SU-DHL-6 (cell line): ENCODE measurements around the gene SETBP1.

Experiments
- H2AFZ ChIP-seq: fragments of 200-600 bp; sonication (generic); 2 replicates; pipeline ENCODE4 v1.6.1; 2014; ENCODE audit warnings: low read depth, mild to moderate bottlenecking, moderate library complexity, mixed read lengths, antibody characterized with exemption, low read length; ENCODE audit not compliant: severe bottlenecking
- H3F3A ChIP-seq: fragments of 200-600 bp; shearing (Covaris generic); 2 replicates; pipeline ENCODE4 v1.6.0; 2016; ENCODE audit warnings: antibody characterized with exemption, mild to moderate bottlenecking; ENCODE audit not compliant: insufficient read depth
- H3K27ac ChIP-seq: fragments of 200-600 bp; sonication (generic); 2 replicates; pipeline ENCODE4 v1.5.1; 2016; ENCODE audit warnings: low read depth, mild to moderate bottlenecking, low read length, moderate library complexity, mixed read lengths
- H3K27me3 ChIP-seq: fragments of 200-600 bp; sonication (generic), shearing (Covaris generic); 2 replicates; pipeline ENCODE4 v1.6.0; 2014; ENCODE audit warnings: mild to moderate bottlenecking, low read length
- H3K36me3 ChIP-seq: fragments of 200-600 bp; sonication (generic); 2 replicates; pipeline ENCODE4 v1.6.1; 2014; ENCODE audit warnings: mild to moderate bottlenecking, low read length, mixed read lengths
- H3K4me2 ChIP-seq: fragments of 300-600, 200-600 bp; shearing (Covaris generic), sonication (generic); 2 replicates; pipeline ENCODE4 v1.6.0; 2014; ENCODE audit warnings: low read length, low read depth, mild to moderate bottlenecking; ENCODE audit not compliant: poor library complexity, severe bottlenecking
- H3K4me3 ChIP-seq: fragments of 200-600 bp; sonication (generic); 2 replicates; pipeline ENCODE4 v1.5.1; 2014; ENCODE audit warnings: antibody characterized with exemption, low read length, mild to moderate bottlenecking, mixed read lengths; ENCODE audit not compliant: insufficient read depth, poor library complexity, severe bottlenecking
- H3K79me2 ChIP-seq: fragments of 200-600 bp; sonication (generic); 2 replicates; pipeline ENCODE4 v1.6.1; 2014; ENCODE audit warnings: mild to moderate bottlenecking, low read length, moderate library complexity; ENCODE audit not compliant: insufficient read depth
- H3K9ac ChIP-seq: fragments of 200-600 bp; sonication (generic); 2 replicates; pipeline ENCODE4 v1.7.0; 2014; ENCODE audit warnings: mild to moderate bottlenecking, low read length
- H3K9me2 ChIP-seq: fragments of 200-600 bp; sonication (generic); replicated peaks from 2 replicates; pipeline ENCODE4 v1.6.1; 2014; ENCODE audit warnings: low read length; ENCODE audit not compliant: insufficient read depth
- H3K9me3 ChIP-seq: fragments of 200-600 bp; sonication (generic); 2 replicates; pipeline ENCODE4 v1.6.1; 2014; ENCODE audit warnings: low read length, mixed read lengths; ENCODE audit not compliant: insufficient read depth
- H4K20me1 ChIP-seq: fragments of 200-600 bp; sonication (generic); 2 replicates; pipeline ENCODE4 v1.6.1; 2014; ENCODE audit warnings: low read depth, mild to moderate bottlenecking, antibody characterized with exemption, low read length, moderate library complexity, mixed read lengths
- CTCF ChIP-seq: fragments of 200-600 bp; sonication (generic); IDR thresholded peaks from one replicate; pipeline ENCODE4 v1.5.1; 2017; ENCODE audit warnings: antibody characterized with exemption, mild to moderate bottlenecking, low read length, moderate library complexity; ENCODE audit not compliant: insufficient read depth, poor library complexity, severe bottlenecking
- EZH2phosphoT487 ChIP-seq: fragments of 200-600 bp; sonication (generic), shearing (Covaris generic); conservative IDR thresholded peaks from 2 replicates; pipeline ENCODE4 v1.6.1; 2018; ENCODE audit warnings: mild to moderate bottlenecking, antibody characterized with exemption, low read length, moderate library complexity, mixed read lengths

SETBP1 gene

GRCh38 chr18:45055811-45056210 lies 375.1 kb downstream of the SETBP1 start:
- Histone ChIP-seq H3K27ac (no peak overlapping the region), H3K9ac (no peak overlapping the region), H3K9me2 (no peaks in the 10 kb centered on the region), H3F3A (no peaks in the 10 kb centered on the region), H3K4me2 (no peak overlapping the region), H3K36me3 (no peaks in the 10 kb centered on the region), H3K4me3 (no peak overlapping the region), H3K9me3 (no peaks in the 10 kb centered on the region), H3K79me2 (no peaks in the 10 kb centered on the region), H3K27me3 (no peaks in the 10 kb centered on the region), H2AFZ (no peak overlapping the region), H4K20me1 (no peaks in the 10 kb centered on the region)
- TF ChIP-seq EZH2phosphoT487, result no peak
- no peak for TF ChIP-seq CTCF

GRCh38 chr18:45056926-45057325 lies 376.2 kb downstream of the SETBP1 start:
- no peaks in the 10 kb centered on the region for H3K9me3 ChIP-seq
- H3K9ac ChIP-seq, result no peak overlapping the region
- H3K27ac ChIP-seq, result no peak overlapping the region

GRCh38 chr18:45057955-45058600 lies 377.4 kb downstream of the SETBP1 start:
- Histone ChIP-seq H3K9me3 (no peaks in the 10 kb centered on the region), H3K36me3 (no peaks in the 10 kb centered on the region)
- TF ChIP-seq CTCF (no peak), EZH2phosphoT487 (no peak)

More at GRCh38 chr18:45056926-45057325, 376.2 kb downstream of the SETBP1 start:
- no peak overlapping the region for H2AFZ ChIP-seq
- no peaks in the 10 kb centered on the region for H3K9me2 ChIP-seq
- TF ChIP-seq EZH2phosphoT487 (no peak), CTCF (no peak)
- no peak overlapping the region for H3K4me3 ChIP-seq
- H3F3A ChIP-seq, result no peaks in the 10 kb centered on the region
- H4K20me1 ChIP-seq, result no peaks in the 10 kb centered on the region
- no peaks in the 10 kb centered on the region for H3K27me3 ChIP-seq
- H3K4me2 ChIP-seq, result no peak overlapping the region
- no peaks in the 10 kb centered on the region for H3K79me2 ChIP-seq
- H3K36me3 ChIP-seq, result no peaks in the 10 kb centered on the region

More at GRCh38 chr18:45057955-45058600, 377.4 kb downstream of the SETBP1 start:
- Histone ChIP-seq H3K4me2 (no peak overlapping the region), H3K4me3 (no peak overlapping the region), H3K9ac (no peak overlapping the region), H3K27me3 (no peaks in the 10 kb centered on the region), H3K9me2 (no peaks in the 10 kb centered on the region), H3F3A (no peaks in the 10 kb centered on the region), H3K79me2 (no peaks in the 10 kb centered on the region), H2AFZ (no peak overlapping the region), H3K27ac (no peak overlapping the region), H4K20me1 (no peaks in the 10 kb centered on the region)
